GM23248 (cell line): ENCODE results near the gene CORO2B. TPM values are rescaled to one million over a fixed set of nuclear protein-coding genes. Genes with fewer than 3 reads are reported as not detected.
A peak's percentile ranks its signal among the peaks of the same experiment; 100 is the strongest.

Experiments used
- DNase-seq: peaks from one replicate; pipeline ENCODE4 v3.0.0-alpha.2; 2015
- H2AFZ ChIP-seq: fragments of 200-600 bp; sonication (generic); 2 replicates; pipeline ENCODE4 v1.6.1; 2016; ENCODE audit warnings: antibody characterized with exemption
- H3F3A ChIP-seq: fragments of 200-600 bp; sonication (generic); 2 replicates; pipeline ENCODE4 v1.6.1; 2016; ENCODE audit warnings: mild to moderate bottlenecking, antibody characterized with exemption, mixed run types; ENCODE audit not compliant: insufficient read depth
- H3K27ac ChIP-seq: fragments of 200-600 bp; sonication (generic); 2 replicates; pipeline ENCODE4 v1.5.1; 2016; ENCODE audit warnings: mild to moderate bottlenecking
- H3K27me3 ChIP-seq: fragments of 200-600 bp; sonication (generic); replicated peaks from 2 replicates; pipeline ENCODE4 v1.6.1; 2016; ENCODE audit warnings: mild to moderate bottlenecking; ENCODE audit not compliant: insufficient read depth
- H3K36me3 ChIP-seq: fragments of 200-600 bp; sonication (generic); 2 replicates; pipeline ENCODE4 v1.6.1; 2016; ENCODE audit warnings: low read depth, mild to moderate bottlenecking
- H3K4me1 ChIP-seq: fragments of 200-600 bp; sonication (generic); 2 replicates; pipeline ENCODE4 v1.6.1; 2016; ENCODE audit warnings: mild to moderate bottlenecking; ENCODE audit not compliant: insufficient read depth
- H3K4me2 ChIP-seq: fragments of 200-600 bp; sonication (generic); one replicate; pipeline ENCODE4 v1.6.1; 2016; ENCODE audit warnings: mild to moderate bottlenecking; ENCODE audit not compliant: unreplicated experiment
- H3K4me3 ChIP-seq: fragments of 200-600 bp; sonication (generic); 2 replicates; pipeline ENCODE4 v1.5.1; 2016; ENCODE audit warnings: mild to moderate bottlenecking
- H3K79me2 ChIP-seq: fragments of 200-600 bp; sonication (generic); 2 replicates; pipeline ENCODE4 v1.6.1; 2016; ENCODE audit warnings: mild to moderate bottlenecking; ENCODE audit not compliant: insufficient read depth
- H3K9ac ChIP-seq: fragments of 200-600 bp; sonication (generic); 2 replicates; pipeline ENCODE4 v1.6.1; 2016; ENCODE audit warnings: mild to moderate bottlenecking
- H3K9me2 ChIP-seq: fragments of 200-600 bp; sonication (generic); 2 replicates; pipeline ENCODE4 v1.6.1; 2016; ENCODE audit warnings: mixed run types, mild to moderate bottlenecking, moderate library complexity; ENCODE audit not compliant: insufficient read depth
- H3K9me3 ChIP-seq: fragments of 200-600 bp; sonication (generic); one replicate; pipeline ENCODE4 v1.6.1; 2017; ENCODE audit warnings: low read depth
- H4K20me1 ChIP-seq: fragments of 200-600 bp; sonication (generic); 2 replicates; pipeline ENCODE4 v1.6.0; 2016; ENCODE audit not compliant: insufficient read depth
- EZH2 ChIP-seq: fragments of 200-600 bp; sonication (generic); IDR thresholded peaks from 2 replicates; pipeline ENCODE4 v1.6.1; 2018; ENCODE audit warnings: antibody characterized with exemption, mild to moderate bottlenecking; ENCODE audit not compliant: insufficient read depth, poor library complexity, severe bottlenecking
- EZH2phosphoT487 ChIP-seq: fragments of 200-600 bp; sonication (generic); IDR thresholded peaks from 2 replicates; pipeline ENCODE4 v1.6.1; 2018; ENCODE audit warnings: antibody characterized with exemption, moderate library complexity, mild to moderate bottlenecking, low read depth; ENCODE audit not compliant: insufficient read depth
- WGBS, 2 experiments: methylation state at CpG; one replicate each; pipeline ENCODE4 v1.1.6; 2015 to 2017; ENCODE audit warnings: low lambda C conversion rate in 2 of 2, low coverage in 1 of 2; ENCODE audit errors: missing lambda C conversion rate in 2 of 2; 5-methylcytosine and 5-hydroxymethylcytosine counted together
- in situ Hi-C: fragments of 300-500 bp; cut with MboI; formaldehyde crosslinking; loops from 2 replicates; pipeline ENCODE4 v1.15.0; 2020
- polyA plus RNA-seq: library from polyadenylated mRNA; unstranded; fragments of >200 nt; fragmentation: Nextera tagmentation; extraction: Ambion mirVana; gene quantifications from 2 replicates; pipeline ENCODE4 v1.2.1, GENCODE V29; 2016
- total RNA-seq: library from RNA; depleted of rRNA; stranded (reverse); fragments of >200 nt; shearing (Covaris generic); gene quantifications from 2 replicates; pipeline ENCODE4 v1.2.3, GENCODE V29; 2014

CORO2B gene
- total and polyA plus RNA-seq, 2 experiments from 2014 or later: 2.7 to 7.7 TPM

GRCh38 chr15:68606375-68606774 lies 27.6 kb downstream of the CORO2B start:
- Histone ChIP-seq H3K4me3 (no peak overlapping the region), H3K27me3 (no peaks in the 10 kb centered on the region), H3K4me2 (no peak overlapping the region), H3K4me1 (peaks cover 6% of the 10 kb centered on the region; the same call in 1 of the 2 replicates), H4K20me1 (no peaks in the 10 kb centered on the region), H3K27ac (no peak overlapping the region), H3K9me2 (no peaks in the 10 kb centered on the region), H2AFZ (no peak overlapping the region), H3K9ac (no peak overlapping the region), H3K9me3 (no peaks in the 10 kb centered on the region), H3K79me2 (peaks cover 16% of the 10 kb centered on the region), H3F3A (no peaks in the 10 kb centered on the region; the same call in 1 of the 2 replicates), H3K36me3 (no peaks in the 10 kb centered on the region)
- WGBS, 2 experiments: 77 to 81% methylated on average over 3 of the region's 3 CpGs
- no peak for TF ChIP-seq EZH2
- no peak for TF ChIP-seq EZH2phosphoT487
- no peak for DNase-seq
- in situ Hi-C loops: no loop called here

GRCh38 chr15:68608206-68608843 lies 29.5 kb downstream of the CORO2B start:
- TF ChIP-seq EZH2phosphoT487 (no peak), EZH2 (no peak)
- DNase-seq: no peak
- Histone ChIP-seq H2AFZ (no peak overlapping the region), H3K9me2 (no peaks in the 10 kb centered on the region), H3F3A (no peaks in the 10 kb centered on the region; the same call in 1 of the 2 replicates), H3K79me2 (peaks cover 21% of the 10 kb centered on the region), H3K36me3 (no peaks in the 10 kb centered on the region), H3K4me1 (peaks cover 6% of the 10 kb centered on the region; the same call in 1 of the 2 replicates), H4K20me1 (no peaks in the 10 kb centered on the region), H3K9ac (no peak overlapping the region), H3K27ac (no peak overlapping the region), H3K27me3 (no peaks in the 10 kb centered on the region), H3K4me3 (no peak overlapping the region), H3K9me3 (no peaks in the 10 kb centered on the region), H3K4me2 (no peak overlapping the region)
- in situ Hi-C loops: no loop called here
- 81 to 82% methylated on average over 8 of the region's 8 CpGs for WGBS, 2 experiments

- 95 to 99% methylated on average over 4 of the region's 4 CpGs for WGBS, 2 experiments
- TF ChIP-seq EZH2 (no peak), EZH2phosphoT487 (no peak)
- H3K9me3 ChIP-seq: no peaks in the 10 kb centered on the region
- H3K4me1 ChIP-seq: peaks cover 6% of the 10 kb centered on the region; the same call in 1 of the 2 replicates
- no peaks in the 10 kb centered on the region for H4K20me1 ChIP-seq
- DNase-seq: no peak
- H3K4me2 ChIP-seq: no peak overlapping the region
- H3K9me2 ChIP-seq: no peaks in the 10 kb centered on the region
- no peaks in the 10 kb centered on the region for H3K36me3 ChIP-seq
- no peak overlapping the region for H3K4me3 ChIP-seq
- no peaks in the 10 kb centered on the region; the same call in 1 of the 2 replicates for H3F3A ChIP-seq
- no peak overlapping the region for H3K27ac ChIP-seq
- H3K9ac ChIP-seq: no peak overlapping the region
- peaks cover 26% of the 10 kb centered on the region for H3K79me2 ChIP-seq
- in situ Hi-C loops: no loop called here
- H2AFZ ChIP-seq: no peak overlapping the region
- no peaks in the 10 kb centered on the region for H3K27me3 ChIP-seq
Observed at GRCh38 chr15:68608844-68609232, 30.0 kb downstream of the CORO2B start.

GRCh38 chr15:68609629-68610028 lies 30.8 kb downstream of the CORO2B start:
- in situ Hi-C loops: no loop called here
- no peak overlapping the region for H3K4me2 ChIP-seq
- no peaks in the 10 kb centered on the region for H4K20me1 ChIP-seq
- no peak for TF ChIP-seq EZH2
- no peak for TF ChIP-seq EZH2phosphoT487
- peaks cover 26% of the 10 kb centered on the region for H3K79me2 ChIP-seq
- H3K36me3 ChIP-seq: no peaks in the 10 kb centered on the region
- H3K27me3 ChIP-seq: no peaks in the 10 kb centered on the region
- no peak overlapping the region for H2AFZ ChIP-seq
- peaks cover 6% of the 10 kb centered on the region; the same call in 1 of the 2 replicates for H3K4me1 ChIP-seq
- H3K9me2 ChIP-seq: no peaks in the 10 kb centered on the region
- DNase-seq: peak; percentile 47
- H3K9me3 ChIP-seq: no peaks in the 10 kb centered on the region
- no peak overlapping the region for H3K27ac ChIP-seq
- WGBS, 2 experiments: 42 to 43% methylated on average over 6 to 7 of the region's 7 CpGs
- H3K9ac ChIP-seq: no peak overlapping the region
- H3K4me3 ChIP-seq: no peak overlapping the region
- H3F3A ChIP-seq: no peaks in the 10 kb centered on the region; the same call in 1 of the 2 replicates
